ENCODE data around the gene TPMT.

Gene TPMT

GRCh38 chr6:18081025-18081668, 73.7 kb downstream of the TPMT start:
- no peaks in the 10 kb centered on the region for H3K9me3 ChIP-seq (ENCODE audit: low read length)
- no peaks in the 10 kb centered on the region for H3K27me3 ChIP-seq (ENCODE audit: control insufficient read depth in 1 of 2, insufficient read depth in 2 of 2, low read length in 2 of 2)
- H3K36me3 ChIP-seq (ENCODE audit: insufficient read depth, low read length), result no peaks in the 10 kb centered on the region
- no peaks in the 10 kb centered on the region for H3K4me1 ChIP-seq (ENCODE audit: insufficient read depth, low read length)
- H3K27ac ChIP-seq (ENCODE audit: low read depth, low read length), result no peak overlapping the region
- H3K9ac ChIP-seq (ENCODE audit: low read length), result no peak overlapping the region
- no peak overlapping the region for H3K4me3 ChIP-seq (ENCODE audit: low read depth in 1 of 2, low read length in 2 of 2)

- no peaks in the 10 kb centered on the region for H3K9me3 ChIP-seq (ENCODE audit: low read length)
- no peak overlapping the region for H3K9ac ChIP-seq (ENCODE audit: low read length)
- H3K36me3 ChIP-seq (ENCODE audit: insufficient read depth, low read length), result no peaks in the 10 kb centered on the region
- H3K4me3 ChIP-seq (ENCODE audit: low read depth in 1 of 2, low read length in 2 of 2), result no peak overlapping the region
- no peaks in the 10 kb centered on the region for H3K4me1 ChIP-seq (ENCODE audit: insufficient read depth, low read length)
- no peak overlapping the region for H3K27ac ChIP-seq (ENCODE audit: low read depth, low read length)
- no peaks in the 10 kb centered on the region for H3K27me3 ChIP-seq (ENCODE audit: control insufficient read depth in 1 of 2, insufficient read depth in 2 of 2, low read length in 2 of 2)
Measured at GRCh38 chr6:18080544-18080943, 74.3 kb downstream of the TPMT start.

GRCh38 chr6:18078866-18079265, 76.0 kb downstream of the TPMT start:
- Histone ChIP-seq H3K27ac (ENCODE audit: low read depth, low read length) (no peak overlapping the region), H3K4me1 (ENCODE audit: insufficient read depth, low read length) (no peaks in the 10 kb centered on the region), H3K9ac (ENCODE audit: low read length) (no peak overlapping the region), H3K36me3 (ENCODE audit: insufficient read depth, low read length) (no peaks in the 10 kb centered on the region), H3K27me3 (ENCODE audit: control insufficient read depth in 1 of 2, insufficient read depth in 2 of 2, low read length in 2 of 2) (no peaks in the 10 kb centered on the region), H3K4me3 (ENCODE audit: low read depth in 1 of 2, low read length in 2 of 2) (no peak overlapping the region), H3K9me3 (ENCODE audit: low read length) (no peaks in the 10 kb centered on the region)
